HS-5 (cell line): ENCODE measurements around the gene DEDD2.
A peak's percentile ranks its signal among the peaks of the same experiment; 100 is the strongest.
"Not testable (repeated sequence)": the region's sequence is repeated elsewhere in the genome, so short reads cannot be mapped to it uniquely, and the experiment has no call there.

ENCODE experiments used
- DNase-seq: peaks from one replicate; pipeline ENCODE4 v3.0.0-alpha.2; 2012; ENCODE audit warnings: low read depth

Gene DEDD2

GRCh38 chr19:42217520-42218437 lies at the start of gene DEDD2:
Gene DEDD2 (minus strand): TSS chr19:42217677. CDS start chr19:42217007, 670 bp downstream.
- peak; percentile 95 for DNase-seq

- not testable (repeated sequence) for DNase-seq
Observed at GRCh38 chr19:42266928-42267603, 49.6 kb upstream of the DEDD2 start.

- DNase-seq = not testable (repeated sequence)
Observed at GRCh38 chr19:42266105-42266504, 48.6 kb upstream of the DEDD2 start.

GRCh38 chr19:42261763-42262162 lies 44.3 kb upstream of the DEDD2 start:
- DNase-seq = no peak

GRCh38 chr19:42257842-42258241 lies 40.4 kb upstream of the DEDD2 start:
- not testable (repeated sequence) for DNase-seq

- no peak for DNase-seq
Observed at GRCh38 chr19:42255766-42256745, 38.6 kb upstream of the DEDD2 start.

- no peak for DNase-seq
Observed at GRCh38 chr19:42254850-42255765, 37.6 kb upstream of the DEDD2 start, which contains the start of gene ERF. Gene ERF (minus strand): TSS chr19:42255128. CDS start chr19:42254999, 129 bp downstream.

GRCh38 chr19:42254089-42254849 lies 36.8 kb upstream of the DEDD2 start:
- no peak for DNase-seq

- DNase-seq = no peak
Observed at GRCh38 chr19:42253245-42254088, 36.0 kb upstream of the DEDD2 start.

GRCh38 chr19:42252365-42253244 lies 35.1 kb upstream of the DEDD2 start:
- no peak for DNase-seq

GRCh38 chr19:42251572-42252358 lies 34.3 kb upstream of the DEDD2 start:
- no peak for DNase-seq

- DNase-seq = no peak
Observed at GRCh38 chr19:42250666-42251531, 33.4 kb upstream of the DEDD2 start.

GRCh38 chr19:42250183-42250665 lies 32.7 kb upstream of the DEDD2 start:
- no peak for DNase-seq

- no peak for DNase-seq
Observed at GRCh38 chr19:42249769-42250168, 32.3 kb upstream of the DEDD2 start.

GRCh38 chr19:42249149-42249750 lies 31.8 kb upstream of the DEDD2 start:
- DNase-seq = no peak
